ENCODE results near the gene ZCCHC3.

DNA sequence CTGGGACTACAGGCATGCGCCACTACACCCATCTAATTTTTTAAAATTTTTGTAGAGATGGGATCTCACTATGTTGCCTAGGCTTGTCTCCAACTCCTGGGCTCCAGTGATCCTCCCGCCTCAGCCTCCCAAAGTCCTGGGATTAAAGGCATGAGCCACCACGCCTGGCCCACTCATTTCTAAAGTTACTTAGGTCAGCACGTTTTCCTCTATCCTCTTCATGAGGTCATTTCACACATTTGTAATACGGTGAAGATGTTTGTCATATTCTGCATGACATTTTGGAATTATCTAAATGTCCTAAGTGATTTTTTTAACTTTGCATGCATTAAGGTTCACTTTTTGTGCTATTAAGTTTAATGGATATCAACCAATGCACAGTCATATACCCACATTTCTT, 16.0 kb downstream of the ZCCHC3 start:
- TF ChIP-seq, protein P1, sequence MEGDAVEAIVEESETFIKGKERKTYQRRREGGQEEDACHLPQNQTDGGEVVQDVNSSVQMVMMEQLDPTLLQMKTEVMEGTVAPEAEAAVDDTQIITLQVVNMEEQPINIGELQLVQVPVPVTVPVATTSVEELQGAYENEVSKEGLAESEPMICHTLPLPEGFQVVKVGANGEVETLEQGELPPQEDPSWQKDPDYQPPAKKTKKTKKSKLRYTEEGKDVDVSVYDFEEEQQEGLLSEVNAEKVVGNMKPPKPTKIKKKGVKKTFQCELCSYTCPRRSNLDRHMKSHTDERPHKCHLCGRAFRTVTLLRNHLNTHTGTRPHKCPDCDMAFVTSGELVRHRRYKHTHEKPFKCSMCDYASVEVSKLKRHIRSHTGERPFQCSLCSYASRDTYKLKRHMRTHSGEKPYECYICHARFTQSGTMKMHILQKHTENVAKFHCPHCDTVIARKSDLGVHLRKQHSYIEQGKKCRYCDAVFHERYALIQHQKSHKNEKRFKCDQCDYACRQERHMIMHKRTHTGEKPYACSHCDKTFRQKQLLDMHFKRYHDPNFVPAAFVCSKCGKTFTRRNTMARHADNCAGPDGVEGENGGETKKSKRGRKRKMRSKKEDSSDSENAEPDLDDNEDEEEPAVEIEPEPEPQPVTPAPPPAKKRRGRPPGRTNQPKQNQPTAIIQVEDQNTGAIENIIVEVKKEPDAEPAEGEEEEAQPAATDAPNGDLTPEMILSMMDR (IDR thresholded peaks at IDR 0.05) = no peak
- no peak for TF ChIP-seq POLR2A (IDR thresholded peaks at IDR 0.05)
